A673 (cell line): ENCODE measurements around the gene DNAH1.

Source experiments
- CTCF ChIP-seq: fragments of 300-800, 200-600 bp; sonication (generic); conservative IDR thresholded peaks from 2 replicates; pipeline ENCODE4 v1.5.1; 2017; ENCODE audit warnings: low read depth, mild to moderate bottlenecking, antibody characterized with exemption, low read length, moderate library complexity, mixed read lengths
- EZH2 ChIP-seq: fragments of 200-600 bp; sonication (generic); IDR thresholded peaks from 2 replicates; pipeline ENCODE4 v1.6.1; 2017; ENCODE audit warnings: borderline replicate concordance, low read depth, mild to moderate bottlenecking, mixed read lengths, antibody characterized with exemption, low read length; ENCODE audit not compliant: poor library complexity, severe bottlenecking

DNA sequence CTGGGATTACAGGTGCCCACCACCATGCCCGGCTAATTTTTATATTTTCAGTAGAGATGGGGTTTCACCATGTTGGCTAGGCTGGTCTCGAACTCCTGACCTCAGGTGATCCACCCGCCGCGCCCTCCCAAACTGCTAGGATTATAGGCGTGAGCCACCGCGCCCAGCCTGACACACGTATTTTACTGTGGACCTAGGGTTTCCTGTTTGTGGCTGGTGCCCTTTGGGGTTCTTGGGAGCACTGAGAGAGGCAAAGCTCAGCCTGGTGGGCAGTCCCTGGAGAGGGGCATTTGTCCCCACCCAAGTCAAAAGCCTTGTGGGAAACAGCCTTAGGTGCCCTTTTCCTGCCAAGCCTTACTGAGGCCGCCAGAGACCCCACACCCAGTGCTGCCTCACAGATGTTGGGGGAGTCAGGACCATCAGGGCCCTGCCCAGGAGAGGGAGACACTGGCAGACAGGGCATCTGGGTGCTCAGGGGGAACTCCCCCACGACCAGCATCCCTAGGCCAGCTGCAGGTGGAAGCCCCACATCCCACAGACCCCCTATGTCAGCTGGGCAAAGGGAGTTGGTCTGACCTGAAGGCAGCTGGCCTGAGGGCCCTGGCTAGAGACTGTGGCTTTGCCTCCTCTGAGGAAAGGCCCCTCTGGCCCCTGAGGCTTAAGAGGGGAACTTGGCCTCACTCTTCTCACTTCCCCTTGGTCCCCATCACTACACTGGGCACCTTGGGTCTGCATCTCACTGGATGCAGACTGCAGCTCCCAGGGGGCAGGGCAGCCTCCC is 35.1 kb downstream of the DNAH1 start:
- TF ChIP-seq CTCF (no peak), EZH2 (no peak)
